NCI-H2081 (cell line): ENCODE data around the gene GABBR2.

Source experiments
- DNase-seq, 2 experiments: peaks; one replicate each; lab custom pipeline; 2025; lab: John Stamatoyannopoulos, UW

GABBR2 gene

DNA sequence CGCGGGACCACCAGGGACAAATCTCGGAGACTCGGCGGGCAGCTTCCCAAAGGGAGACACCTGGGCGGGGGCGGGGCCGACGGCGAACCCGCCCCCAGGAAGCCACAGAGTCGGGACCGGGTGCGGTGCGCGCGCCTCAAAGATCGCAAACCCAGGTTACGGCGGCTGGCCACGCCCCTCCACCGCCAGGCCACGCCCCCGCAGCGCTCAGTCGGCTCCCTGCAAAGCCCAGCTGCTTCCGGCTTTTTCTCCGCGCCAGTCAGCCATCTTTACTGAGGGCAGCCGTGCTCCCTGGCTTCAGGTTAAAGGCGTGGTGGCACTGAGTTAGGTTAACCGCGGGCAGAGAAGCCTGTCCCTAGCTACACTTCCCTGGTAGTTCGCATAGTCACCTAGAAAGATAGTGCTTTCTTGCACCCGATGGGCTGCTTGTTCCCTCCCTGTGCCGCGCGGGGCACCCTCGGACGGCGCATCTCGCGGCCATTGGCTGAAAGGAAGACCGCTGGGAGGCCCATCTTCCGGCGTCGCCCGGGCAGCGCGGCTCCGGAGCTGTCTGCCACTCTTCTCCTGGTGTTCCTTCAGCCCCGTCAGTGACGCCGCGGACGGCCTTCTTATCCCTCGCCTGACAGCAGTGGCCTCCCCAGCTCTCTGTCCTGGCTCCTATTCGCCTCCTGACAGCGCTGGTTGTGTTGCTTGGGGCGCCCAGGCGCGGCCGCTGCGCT lies 453.0 kb downstream of the GABBR2 start, which contains the start of gene TBC1D2:
Gene TBC1D2 (minus strand): TSS at position 72 of the 719 bp plus-strand sequence. CDS start 108 bp downstream, outside the sequence.
- peak; percentile 89 to 92 for DNase-seq

DNA sequence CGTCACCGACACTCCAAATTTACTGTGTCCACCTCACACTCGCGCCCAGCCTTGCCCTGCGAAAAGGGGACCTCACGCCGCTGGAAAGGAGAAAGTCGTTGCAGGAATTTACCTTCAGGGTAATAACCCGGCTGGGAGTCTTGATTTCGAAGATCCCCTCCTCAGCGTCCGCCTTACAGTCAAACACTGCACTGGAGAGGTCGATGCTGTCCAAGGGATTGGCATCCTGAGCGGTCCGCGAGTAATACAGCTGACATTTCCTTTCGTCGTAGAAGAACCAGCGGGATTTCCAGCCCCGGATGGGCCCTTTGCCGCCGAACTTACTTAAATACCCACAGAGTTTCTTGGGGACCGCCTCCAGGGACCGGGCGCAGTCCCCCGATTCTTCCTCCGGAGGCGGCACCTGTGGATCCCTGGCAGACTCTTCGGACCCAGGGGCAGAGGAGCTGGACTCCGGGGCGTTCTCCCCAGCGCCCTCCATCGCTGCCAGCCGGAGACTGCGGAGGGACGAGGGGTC lies 453.6 kb downstream of the GABBR2 start:
- no peak for DNase-seq

DNA sequence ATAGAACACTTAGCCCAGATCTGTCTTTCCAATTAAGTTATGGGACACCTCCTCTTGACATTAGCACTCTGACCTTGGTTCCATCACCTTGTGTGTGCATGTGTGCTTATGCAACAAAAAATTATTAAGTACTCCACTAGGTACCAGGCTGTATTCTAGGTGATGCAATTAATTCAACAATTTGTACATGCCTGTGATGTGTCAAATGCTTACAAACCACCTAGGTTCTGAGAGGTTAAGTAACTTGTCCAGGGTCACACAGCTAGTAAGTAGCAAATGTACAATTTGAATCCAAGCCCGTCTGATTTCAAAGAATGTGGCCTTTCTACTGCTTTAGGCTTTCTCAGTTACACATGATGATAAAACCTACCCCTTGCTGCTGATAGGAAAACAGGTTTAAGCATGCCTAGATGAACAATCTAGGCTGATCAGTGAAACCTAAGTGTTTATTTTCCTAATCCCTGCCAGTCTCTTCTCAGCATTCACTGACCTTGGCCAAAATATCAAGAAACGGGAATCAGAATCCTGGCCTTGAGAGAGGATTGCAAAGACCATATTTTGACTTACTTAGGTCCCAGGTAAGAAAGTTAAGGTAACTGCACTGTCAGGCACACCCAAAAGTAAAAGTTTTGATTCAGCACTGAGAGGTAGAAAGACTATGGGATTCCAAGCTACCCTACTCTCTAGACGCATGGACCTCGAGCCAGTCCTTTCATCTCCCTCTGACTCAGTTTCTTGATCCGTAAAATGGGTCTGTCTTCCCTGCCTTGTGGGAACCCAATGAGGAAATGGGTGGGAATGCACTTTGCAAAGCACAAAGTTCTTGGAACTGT lies 454.3 kb downstream of the GABBR2 start:
- no peak for DNase-seq

DNA sequence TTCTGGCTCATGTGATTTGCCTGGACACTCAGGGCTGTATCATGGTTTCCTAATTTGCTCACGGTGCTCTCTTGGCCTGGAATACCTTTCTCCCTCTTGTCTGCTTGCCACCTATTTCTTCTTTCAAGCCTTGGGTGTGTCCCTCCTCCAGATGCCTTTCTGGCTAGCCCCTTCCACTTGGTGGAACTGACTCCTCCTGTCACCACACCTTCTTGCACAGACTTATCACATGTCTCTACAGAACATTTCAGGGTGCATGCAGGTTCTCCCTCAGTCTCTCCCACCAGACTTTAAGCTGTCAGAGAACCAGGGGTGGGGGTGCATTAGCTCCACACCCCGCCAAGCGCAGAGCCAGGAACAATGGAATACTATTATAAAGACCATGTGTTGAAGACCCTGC lies 455.2 kb downstream of the GABBR2 start:
- no peak for DNase-seq

DNA sequence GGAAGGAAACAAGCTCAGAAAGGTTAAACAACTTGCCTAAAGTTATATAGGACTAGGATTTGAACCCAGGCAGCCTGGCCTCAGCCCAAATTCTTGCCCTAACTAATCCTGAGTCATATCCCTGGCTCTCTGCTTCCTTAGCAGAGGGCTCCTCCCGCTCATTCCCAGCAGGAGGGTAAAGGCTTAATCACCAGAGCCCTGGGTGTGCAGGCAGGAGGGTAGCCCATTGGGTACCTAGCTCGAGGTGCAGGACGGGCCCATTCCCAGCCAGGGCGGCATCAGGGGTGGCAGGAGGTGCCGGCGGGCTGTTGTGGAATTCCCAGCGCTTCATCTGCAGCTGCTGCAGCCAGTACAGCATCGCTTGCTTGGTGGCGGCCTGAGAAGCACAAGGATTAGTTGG lies 457.2 kb downstream of the GABBR2 start:
- DNase-seq: no peak

DNA sequence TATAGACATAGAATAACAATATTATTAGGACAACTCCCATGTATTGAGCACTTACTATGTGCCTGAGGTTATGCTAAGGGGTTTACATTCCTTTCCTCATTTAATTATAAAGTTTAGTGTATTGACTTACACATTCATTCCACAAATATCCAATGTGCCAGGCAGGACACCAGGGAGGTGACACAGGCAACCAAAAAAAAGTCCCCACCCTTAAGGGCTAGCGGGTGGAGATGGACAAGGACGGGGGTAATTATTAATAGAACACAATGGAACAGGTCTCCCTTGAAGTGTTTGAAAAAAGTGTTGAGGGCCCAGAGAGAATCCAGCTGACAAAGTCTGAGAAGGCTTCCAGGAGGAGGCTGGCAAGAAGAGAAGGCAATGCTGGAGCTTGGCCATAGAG lies 459.0 kb downstream of the GABBR2 start:
- DNase-seq: no peak

DNA sequence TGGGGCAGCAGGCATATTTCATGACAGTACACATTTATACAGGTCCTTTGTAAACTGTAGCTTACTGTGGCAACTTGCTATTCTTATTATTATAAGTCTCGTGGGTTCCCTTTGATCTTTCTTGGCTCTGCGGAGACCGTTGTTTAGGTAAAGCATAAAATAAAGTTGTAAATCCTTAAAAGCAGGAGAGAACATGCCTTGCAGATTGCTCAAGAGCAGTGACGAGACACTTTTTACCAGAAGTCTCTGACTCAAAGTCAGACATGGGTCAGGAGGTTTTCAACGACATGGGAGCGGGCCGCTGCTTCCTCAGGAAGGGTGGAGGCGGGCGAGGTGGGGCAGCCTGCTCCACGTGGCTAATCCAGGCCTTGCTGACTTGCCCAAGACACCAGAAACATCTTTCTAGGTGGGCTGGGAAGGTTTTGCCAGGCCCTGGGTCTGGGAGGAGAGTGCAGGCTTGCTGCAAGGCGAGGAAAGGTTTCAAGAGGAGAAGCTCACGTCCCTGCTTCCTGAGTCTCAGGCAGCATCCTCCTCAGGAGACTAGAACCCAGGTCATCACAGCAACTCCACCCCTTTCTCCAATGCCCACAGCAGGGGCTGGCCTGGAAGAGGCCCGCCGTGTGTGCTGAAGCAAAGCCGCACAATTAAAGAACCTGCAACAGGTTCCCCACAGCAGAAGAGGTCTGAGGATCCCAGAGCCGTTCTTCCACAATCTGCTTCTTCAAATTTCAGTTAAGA lies 459.8 kb downstream of the GABBR2 start:
- no peak for DNase-seq

DNA sequence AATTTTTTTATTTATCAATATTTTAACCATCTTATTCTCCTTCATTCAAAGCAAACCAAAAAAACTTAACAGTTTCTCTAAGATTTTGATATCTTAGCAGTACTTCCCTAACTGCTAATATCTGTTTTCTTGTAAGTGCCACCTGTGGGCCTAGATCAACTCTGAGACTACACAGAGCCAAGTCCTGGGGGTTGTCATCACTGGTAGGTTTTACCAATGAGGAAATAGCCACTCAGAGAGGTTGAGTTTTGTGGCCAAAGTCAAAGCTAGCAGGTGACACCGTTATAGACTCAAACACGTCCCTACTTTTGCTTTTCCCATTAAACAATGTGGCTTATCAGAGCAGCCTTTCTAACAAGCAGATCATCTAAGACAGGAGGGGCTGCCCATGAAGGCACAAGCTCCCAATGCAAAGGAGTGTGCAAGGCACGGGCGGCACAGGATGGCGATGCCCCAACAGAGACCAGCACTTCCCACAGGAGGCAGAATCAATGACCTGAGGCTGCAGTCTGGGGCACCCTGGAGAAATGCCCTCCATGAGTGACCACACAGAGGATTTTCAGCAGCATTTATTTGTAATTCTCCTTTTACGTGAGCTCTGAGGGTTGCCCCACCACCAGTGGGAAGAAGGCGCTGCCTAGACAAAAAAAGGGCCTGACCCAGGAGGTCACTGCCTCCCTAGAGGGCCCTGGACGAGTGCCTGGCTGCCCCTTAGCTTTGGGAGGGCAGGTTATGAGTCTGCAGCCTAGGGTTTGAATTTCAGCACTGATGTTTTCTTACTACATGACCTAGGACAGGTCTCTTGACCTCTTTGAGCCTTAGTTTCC lies 460.7 kb downstream of the GABBR2 start:
- DNase-seq: no peak

DNA sequence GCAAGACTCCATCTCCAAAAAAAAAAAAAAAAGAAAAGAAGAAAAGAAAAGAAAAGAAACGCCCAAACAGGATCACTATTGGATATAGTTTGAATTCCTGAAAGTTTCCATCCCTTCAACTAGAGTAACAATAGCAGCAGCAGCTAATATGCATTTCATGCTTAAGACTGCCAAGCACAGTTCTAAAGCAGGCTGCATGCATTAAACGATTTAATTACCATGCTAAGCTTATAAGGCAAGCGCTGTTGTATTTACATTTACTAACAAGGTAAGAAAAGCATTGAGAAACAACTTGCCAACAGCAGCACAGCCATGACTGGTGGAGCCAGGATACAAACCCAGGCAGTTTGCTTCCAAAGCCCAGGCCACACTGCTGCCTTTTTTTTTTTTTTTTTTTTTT lies 466.3 kb downstream of the GABBR2 start:
- no peak for DNase-seq

DNA sequence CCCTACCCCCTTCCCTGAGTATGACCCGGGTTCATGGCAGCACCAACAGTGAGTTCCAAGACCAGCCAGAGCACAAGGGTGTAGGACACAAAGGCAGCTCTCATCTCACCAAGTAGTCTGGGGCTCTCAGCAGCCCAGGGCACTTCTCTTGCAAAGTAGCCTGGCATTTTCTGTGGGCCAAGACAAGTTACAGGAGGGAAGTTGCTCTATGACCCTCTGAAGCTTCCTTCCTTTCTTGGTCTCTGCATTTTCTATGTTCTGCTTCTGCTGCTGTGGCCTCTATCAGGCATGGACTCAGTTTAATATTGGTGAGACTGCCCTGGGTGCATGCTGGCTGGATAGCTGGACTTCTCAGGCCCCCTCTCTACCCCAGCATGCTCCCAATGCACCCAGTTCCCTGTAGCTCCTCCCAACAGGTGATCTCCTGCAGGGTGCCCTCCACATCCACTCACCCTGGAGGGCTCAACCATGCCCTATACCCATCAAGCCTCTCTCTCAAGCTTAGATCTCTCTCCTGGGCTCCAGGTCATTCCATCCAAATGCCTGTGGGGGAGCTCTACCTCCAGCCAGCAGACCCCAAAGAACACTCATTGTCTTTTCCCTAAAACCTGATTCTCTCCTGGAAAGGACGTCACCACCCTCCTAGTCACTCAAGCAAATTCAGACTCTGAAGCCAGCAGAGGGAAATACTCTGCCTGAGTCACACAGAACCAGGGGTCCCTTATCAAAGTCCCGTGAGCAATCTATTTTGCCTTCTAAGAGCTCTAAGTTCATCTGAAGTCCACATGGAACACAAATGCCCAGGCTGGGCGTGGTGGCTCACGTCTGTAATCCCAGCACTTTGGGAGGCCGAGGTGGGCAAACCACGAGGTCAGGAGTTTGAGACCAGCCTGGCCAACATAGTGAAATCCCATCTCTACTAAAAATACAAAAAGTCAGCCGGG lies 467.1 kb downstream of the GABBR2 start:
- no peak for DNase-seq

DNA sequence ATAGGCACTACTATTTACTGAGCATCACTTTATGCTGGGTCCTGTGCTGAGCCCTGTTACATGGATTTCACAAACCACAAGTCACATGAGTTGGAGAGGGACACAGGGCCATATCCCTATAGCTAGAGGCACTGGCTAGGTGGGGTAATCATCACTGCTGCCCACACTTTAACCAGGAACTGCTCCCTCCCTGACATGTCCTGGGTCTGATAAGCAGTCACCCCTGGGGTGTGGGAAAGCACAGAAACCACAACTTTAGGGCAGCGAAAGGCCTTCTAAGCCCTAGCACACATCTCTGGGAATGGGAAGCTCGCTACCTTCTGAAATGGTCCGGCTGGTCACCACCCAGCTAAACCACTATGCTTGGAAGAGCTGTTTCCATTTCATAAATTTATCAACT lies 468.3 kb downstream of the GABBR2 start:
- DNase-seq: no peak
